K562 (cell line): ENCODE data around the gene TNPO2. TPM values are rescaled to one million over a fixed set of nuclear protein-coding genes. Genes with fewer than 3 reads are reported as not detected.

Experiments
- ATAC-seq: fragments of 200-7000 bp; cut with Tn5 transposase; 3 replicates; pipeline ENCODE4 v1.9.1; 2020; ENCODE audit warnings: moderate library complexity
- BruUV-seq: library from RNA; stranded (reverse); fragments of 400-500 nt; replicated peaks from 2 replicates; lab custom pipeline; 2021; lab: Mats Ljungman, UMichigan
- CTCF ChIA-PET: fragments of 300-600 bp; formaldehyde crosslinking; extraction: SDS; loops from one replicate; lab custom pipeline; 2021; ENCODE audit warnings: low intra/inter-chr PET ratio; lab: Yijun Ruan, JAX
- POLR2A ChIA-PET: fragments of 300-600, 350-650 bp; sonication (Branson Sonifier 250); formaldehyde crosslinking; extraction: SDS; loops from one replicate; lab custom pipeline; 2021; ENCODE audit warnings: antibody characterized with exemption, inconsistent platforms; lab: Yijun Ruan, JAX
- DNase-seq, 4 experiments: peaks; one replicate each; pipeline versions ENCODE4 v3.0.0 to v3.0.0-alpha.2; 2011 to 2018; ENCODE audit warnings: low spot score in 3 of 4, mixed read lengths in 3 of 4; ENCODE audit errors: extremely low read depth in 1 of 4
- FAIRE-seq: peaks from 2 replicates; lab custom pipeline; 2011; peaks lifted over from hg19 to GRCh38; lab: Jason Lieb, UNC
- H2AFZ ChIP-seq: 2 replicates; pipeline ENCODE4 v1.6.0; 2011; ENCODE audit warnings: low read depth, low read length, control low read depth, inconsistent platforms
- H3K27ac ChIP-seq: fragments of 200-600 bp; 3 replicates; pipeline ENCODE4 v1.8.0; 2011; ENCODE audit warnings: low read depth, mild to moderate bottlenecking, control low read depth, inconsistent platforms, low read length, moderate library complexity, mixed read lengths; ENCODE audit errors: extremely low read depth
- H3K27me3 ChIP-seq, 2 experiments: fragments of 300-600 bp in 1 of 2; 2 replicates in 1 of 2; 3 replicates in 1 of 2; pipeline versions ENCODE4 v1.6.0 to v1.8.0; 2011; ENCODE audit warnings: inconsistent platforms in 2 of 2, low read length in 2 of 2, mild to moderate bottlenecking in 1 of 2, mixed read lengths in 1 of 2, moderate library complexity in 1 of 2; ENCODE audit not compliant: control insufficient read depth in 2 of 2, insufficient read depth in 2 of 2
- H3K36me3 ChIP-seq: fragments of 300-600 bp; 3 replicates; pipeline ENCODE4 v1.8.0; 2011; ENCODE audit warnings: mild to moderate bottlenecking, low read length, inconsistent platforms; ENCODE audit not compliant: control insufficient read depth, insufficient read depth
- H3K4me1 ChIP-seq, 2 experiments: fragments of 200-600 bp in 1 of 2; replicated peaks in 1 of 2; 2 replicates in 1 of 2; 3 replicates in 1 of 2; pipeline versions ENCODE4 v1.5.1 to v1.8.0; 2011; ENCODE audit warnings: inconsistent platforms in 2 of 2, low read length in 2 of 2, mild to moderate bottlenecking in 1 of 2, mixed read lengths in 1 of 2, moderate library complexity in 1 of 2; ENCODE audit not compliant: control insufficient read depth in 2 of 2, insufficient read depth in 2 of 2
- H3K4me2 ChIP-seq: 2 replicates; pipeline ENCODE4 v1.6.1; 2011; ENCODE audit warnings: low read length, control low read depth, inconsistent platforms, mixed read lengths; ENCODE audit not compliant: insufficient read depth
- H3K4me3 ChIP-seq: fragments of 200-600 bp; sonication (generic), shearing (Covaris generic); 2 replicates; pipeline ENCODE4 v1.5.1; 2016; ENCODE audit warnings: control low read depth, inconsistent platforms
- H3K79me2 ChIP-seq: fragments of 200-600 bp; 3 replicates; pipeline ENCODE4 v1.8.0; 2011; ENCODE audit warnings: low read length, inconsistent platforms; ENCODE audit not compliant: control insufficient read depth, insufficient read depth
- H3K9ac ChIP-seq, 2 experiments: 2 replicates each; pipeline versions ENCODE4 v1.6.0 to v1.6.1; 2011; ENCODE audit warnings: low read depth in 2 of 2, low read length in 2 of 2, control low read depth in 1 of 2, inconsistent platforms in 1 of 2, mild to moderate bottlenecking in 1 of 2, mixed read lengths in 1 of 2; ENCODE audit not compliant: insufficient read depth in 1 of 2
- H3K9me1 ChIP-seq: one replicate; pipeline ENCODE4 v1.6.0; 2011; ENCODE audit warnings: inconsistent platforms, mild to moderate bottlenecking, low read length, moderate library complexity; ENCODE audit not compliant: control insufficient read depth, insufficient read depth
- H3K9me3 ChIP-seq: replicated peaks from 2 replicates; pipeline ENCODE4 v1.5.1; 2011; ENCODE audit warnings: low read depth, low read length, inconsistent platforms; ENCODE audit not compliant: control insufficient read depth, insufficient read depth
- H4K20me1 ChIP-seq: replicated peaks from 2 replicates; pipeline ENCODE4 v1.6.1; 2011; ENCODE audit warnings: low read length, inconsistent platforms, mixed read lengths; ENCODE audit not compliant: control insufficient read depth, insufficient read depth
- HDAC8 ChIP-seq: fragments of 450-650 bp; IDR thresholded peaks from 2 replicates; pipeline ENCODE4 v1.6.1; 2016; ENCODE audit warnings: mild to moderate bottlenecking, missing genetic modification characterization, moderate library complexity, missing compliant biosample characterization
- JUN ChIP-seq, 2 experiments: sonication (generic) in 1 of 2; formaldehyde crosslinking in 1 of 2; IDR thresholded peaks; 2 replicates each; pipeline versions ENCODE4 v1.6.1 to v1.8.0; 2012 to 2022; ENCODE audit warnings: borderline replicate concordance in 2 of 2, mild to moderate bottlenecking in 2 of 2, improper control_type of control experiment in 1 of 2, low read depth in 1 of 2, low read length in 1 of 2, missing genetic modification reagents in 1 of 2
- MECOM ChIP-seq: fragments of 250-450 bp; sonication (Bioruptor Pico); IDR thresholded peaks from 2 replicates; pipeline ENCODE4 v1.8.0; 2022; ENCODE audit warnings: inconsistent platforms
- RFX5 ChIP-seq: IDR thresholded peaks from 2 replicates; pipeline ENCODE4 v1.6.1; 2011; ENCODE audit warnings: low read depth, mild to moderate bottlenecking, improper control_type of control experiment, low read length
- SP2 ChIP-seq: IDR thresholded peaks from 2 replicates; pipeline ENCODE4 v1.6.1; 2011; ENCODE audit warnings: mild to moderate bottlenecking, low read depth, low read length, moderate library complexity; ENCODE audit not compliant: poor library complexity, severe bottlenecking; ENCODE audit errors: extremely low read depth
- TAL1 ChIP-seq: fragments of 450-650 bp; IDR thresholded peaks from 2 replicates; pipeline ENCODE4 v1.6.1; 2016; ENCODE audit warnings: mild to moderate bottlenecking
- WGBS: fragments of 100-300 bp; shearing (Covaris generic); methylation state at CpG from one replicate; pipeline ENCODE4 v1.1.6; 2016; ENCODE audit warnings: low coverage, mixed read lengths; ENCODE audit not compliant: insufficient coverage; ENCODE audit errors: missing lambda C conversion rate; 5-methylcytosine and 5-hydroxymethylcytosine counted together
- in situ Hi-C: fragments of 300-500 bp; cut with MboI; formaldehyde crosslinking; loops from 4 replicates; pipeline ENCODE4 v1.15.0; 2018; ENCODE audit warnings: inconsistent platforms, mixed read lengths
- intact Hi-C: fragments of 100-400 bp; cut with micrococcal nuclease; formaldehyde crosslinking; loops from 2 replicates; pipeline ENCODE4 v1.14.2; 2022
- polyA plus RNA-seq, 8 experiments: library from polyadenylated mRNA; depleted of rRNA in 4 of 8; stranded (reverse) in 5 of 8; unstranded in 3 of 8; fragments of >200 nt; fragmentation: Nextera tagmentation in 2 of 8; fragmentation: Illumina TruSeq in 1 of 8; extraction: Ambion mirVana in 2 of 8; extraction: Trizol in 1 of 8; gene quantifications; 2 replicates each; pipeline versions ENCODE4 v1.2.1 to v1.2.3, GENCODE V29; 2011 to 2014; ENCODE audit warnings: inconsistent platforms in 1 of 8, missing spikeins in 1 of 8
- total RNA-seq, 7 experiments: library from RNA; depleted of rRNA in 6 of 7; stranded (reverse); fragments of >200 nt in 6 of 7; fragmentation: Illumina TruSeq in 2 of 7; extraction: Trizol in 2 of 7; gene quantifications; 2 replicates each; pipeline versions ENCODE4 v1.2.1 to v1.2.3, GENCODE V29; 2011 to 2021; ENCODE audit warnings: low replicate concordance in 1 of 7
- TF ChIP-seq, protein P1 (sequence below): IDR thresholded peaks from 2 replicates; pipeline ENCODE4 v1.6.1; 2011; ENCODE audit warnings: borderline replicate concordance, low read depth, mild to moderate bottlenecking, moderate library complexity, low read length; ENCODE audit not compliant: insufficient read depth, poor library complexity, severe bottlenecking
- TF ChIP-seq, protein P2 (sequence below): sonication (generic); formaldehyde crosslinking; IDR thresholded peaks from 2 replicates; pipeline ENCODE4 v1.4.0; 2020; ENCODE audit warnings: mild to moderate bottlenecking, missing genetic modification reagents

The TNPO2 gene
- total and polyA plus RNA-seq, 9 of the 15 experiments (the other 6 are each of a cell fraction or from before 2014, with no cell fraction given) = 6.0 to 126 (median 53.8) TPM

DNA sequence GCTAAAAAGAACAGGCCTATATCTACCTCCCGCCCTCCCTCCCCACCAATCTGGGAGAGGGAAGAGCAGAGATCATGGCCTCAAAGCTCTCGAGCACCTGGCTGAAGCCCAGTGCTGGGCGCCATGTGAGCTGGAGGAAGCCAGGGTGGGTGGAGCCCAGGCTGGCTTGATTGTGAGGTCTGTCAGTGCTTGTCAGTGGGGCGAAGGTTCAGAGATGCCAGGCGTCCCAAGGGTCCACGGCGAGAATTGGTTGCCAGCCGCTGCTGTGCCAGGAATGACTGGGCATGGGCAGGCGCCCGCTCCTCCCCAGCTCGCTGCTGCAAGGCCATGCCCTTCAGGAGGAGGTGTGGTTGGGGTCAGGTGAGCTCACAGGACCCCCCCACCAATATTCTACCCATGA is 39.4 kb upstream of the TNPO2 start:
- intact Hi-C loops (no loop called here), in situ Hi-C loops (no loop called here)
- H3K27me3 ChIP-seq = no peaks in the 10 kb centered on the region
- H3K9ac ChIP-seq = no peak overlapping the region
- BruUV-seq = no TSS peak
- CTCF ChIA-PET = no interaction called here
- peaks cover 6% of the 10 kb centered on the region; the same call in 1 of the 3 replicates for H3K36me3 ChIP-seq
- H3K9me1 ChIP-seq = no peaks in the 10 kb centered on the region
- TF ChIP-seq JUN (IDR thresholded peaks at IDR 0.05; ENCODE audit: borderline replicate concordance, low read depth, low read length) (no peak), JUN (CRISPR knock-in tag; IDR thresholded peaks at IDR 0.05; ENCODE audit: borderline replicate concordance) (no peak), HDAC8 (tag) (no peak), TAL1 (no peak), MECOM (CRISPR knock-in tag) (no peak), SP2 (no peak), RFX5 (no peak)
- TF ChIP-seq, protein P1, sequence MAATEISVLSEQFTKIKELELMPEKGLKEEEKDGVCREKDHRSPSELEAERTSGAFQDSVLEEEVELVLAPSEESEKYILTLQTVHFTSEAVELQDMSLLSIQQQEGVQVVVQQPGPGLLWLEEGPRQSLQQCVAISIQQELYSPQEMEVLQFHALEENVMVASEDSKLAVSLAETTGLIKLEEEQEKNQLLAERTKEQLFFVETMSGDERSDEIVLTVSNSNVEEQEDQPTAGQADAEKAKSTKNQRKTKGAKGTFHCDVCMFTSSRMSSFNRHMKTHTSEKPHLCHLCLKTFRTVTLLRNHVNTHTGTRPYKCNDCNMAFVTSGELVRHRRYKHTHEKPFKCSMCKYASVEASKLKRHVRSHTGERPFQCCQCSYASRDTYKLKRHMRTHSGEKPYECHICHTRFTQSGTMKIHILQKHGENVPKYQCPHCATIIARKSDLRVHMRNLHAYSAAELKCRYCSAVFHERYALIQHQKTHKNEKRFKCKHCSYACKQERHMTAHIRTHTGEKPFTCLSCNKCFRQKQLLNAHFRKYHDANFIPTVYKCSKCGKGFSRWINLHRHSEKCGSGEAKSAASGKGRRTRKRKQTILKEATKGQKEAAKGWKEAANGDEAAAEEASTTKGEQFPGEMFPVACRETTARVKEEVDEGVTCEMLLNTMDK = no peak
- TF ChIP-seq, protein P2, sequence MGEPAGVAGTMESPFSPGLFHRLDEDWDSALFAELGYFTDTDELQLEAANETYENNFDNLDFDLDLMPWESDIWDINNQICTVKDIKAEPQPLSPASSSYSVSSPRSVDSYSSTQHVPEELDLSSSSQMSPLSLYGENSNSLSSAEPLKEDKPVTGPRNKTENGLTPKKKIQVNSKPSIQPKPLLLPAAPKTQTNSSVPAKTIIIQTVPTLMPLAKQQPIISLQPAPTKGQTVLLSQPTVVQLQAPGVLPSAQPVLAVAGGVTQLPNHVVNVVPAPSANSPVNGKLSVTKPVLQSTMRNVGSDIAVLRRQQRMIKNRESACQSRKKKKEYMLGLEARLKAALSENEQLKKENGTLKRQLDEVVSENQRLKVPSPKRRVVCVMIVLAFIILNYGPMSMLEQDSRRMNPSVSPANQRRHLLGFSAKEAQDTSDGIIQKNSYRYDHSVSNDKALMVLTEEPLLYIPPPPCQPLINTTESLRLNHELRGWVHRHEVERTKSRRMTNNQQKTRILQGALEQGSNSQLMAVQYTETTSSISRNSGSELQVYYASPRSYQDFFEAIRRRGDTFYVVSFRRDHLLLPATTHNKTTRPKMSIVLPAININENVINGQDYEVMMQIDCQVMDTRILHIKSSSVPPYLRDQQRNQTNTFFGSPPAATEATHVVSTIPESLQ = no peak
- TF ChIP-seq, all 486 proteins: peak for 0
- no peaks in the 10 kb centered on the region for H3K79me2 ChIP-seq
- no peaks in the 10 kb centered on the region for H3K9me3 ChIP-seq
- POLR2A ChIA-PET = interaction anchor here (0.6 to 1.1 kb wide), 3 partner anchors 13 to 39 kb away, joined by 3 read pairs; no protein-coding TSS in a partner anchor
- no peak overlapping the region for H3K4me2 ChIP-seq
- H3K27ac ChIP-seq = no peak overlapping the region
- FAIRE-seq = no peak
- DNase-seq = no peak
- WGBS = 89% methylated on average over 11 of the region's 11 CpGs
- H2AFZ ChIP-seq = no peak overlapping the region
- no peaks in the 10 kb centered on the region for H4K20me1 ChIP-seq
- peaks cover 3 to 37% of the 10 kb centered on the region in 2 experiments; a peak in 3 of 5 replicates for H3K4me1 ChIP-seq
- H3K4me3 ChIP-seq = no peak overlapping the region
- ATAC-seq = no peak
